ENCODE results near the gene RAVER2. TPM values are rescaled to one million over a fixed set of nuclear protein-coding genes. Genes with fewer than 3 reads are reported as not detected.

RAVER2 gene
- total and polyA plus RNA-seq, 10 of the 15 experiments (the other 5 are each of a cell fraction or from before 2014, with no cell fraction given): 0.09 to 0.59 (median 0.41) TPM; not detected in 2

- TF ChIP-seq MAX (IDR thresholded peaks at IDR 0.05; ENCODE audit: low read depth, low read length): no peak
- no peak for TF ChIP-seq STAT1 (conservative IDR thresholded peaks at IDR 0.05)
Measured at GRCh38 chr1:64743954-64744491, 852 bp upstream of the RAVER2 start (continued).

GRCh38 chr1:64745181-64745985 lies 508 bp downstream of the RAVER2 start:
- Histone ChIP-seq H4K20me1 (ENCODE audit: control insufficient read depth, insufficient read depth) (no peaks in the 10 kb centered on the region), H3K79me2 (ENCODE audit: control insufficient read depth, insufficient read depth, low read length) (no peaks in the 10 kb centered on the region), H3K4me2 (ENCODE audit: control insufficient read depth, insufficient read depth) (peak overlapping the region; percentile 74), H3K36me3 (ENCODE audit: control insufficient read depth in 2 of 2, insufficient read depth in 2 of 2, low read length in 1 of 2) (no peaks in the 10 kb centered on the region), H3K27me3 (replicated peaks in 1 of 2; ENCODE audit: control insufficient read depth in 2 of 2, insufficient read depth in 2 of 2, low read length in 1 of 2) (peaks cover 2 to 11% of the 10 kb centered on the region in 2 experiments; a peak in 3 of 4 replicates), H2AFZ (ENCODE audit: control insufficient read depth, low read depth, low read length) (0 out of 2 replicates have a peak overlapping the region, but pooled peaks have one; percentile 12), H3K9ac (ENCODE audit: control insufficient read depth, insufficient read depth, low read length) (no peak overlapping the region), H3K27ac (ENCODE audit: control insufficient read depth, insufficient read depth) (no peak overlapping the region), H3K4me1 (ENCODE audit: control insufficient read depth, insufficient read depth, low read length) (no peaks in the 10 kb centered on the region), H3K4me3 (peak overlapping the region; percentile 47; the same call in 1 of the 2 replicates), H3K9me3 (replicated peaks; ENCODE audit: control insufficient read depth, insufficient read depth, low read length) (no peaks in the 10 kb centered on the region)
- TF ChIP-seq BACH1 (IDR thresholded peaks at IDR 0.05; ENCODE audit: borderline replicate concordance) (no peak), MEF2A (IDR thresholded peaks at IDR 0.05; ENCODE audit: insufficient read depth, low read depth, low read length) (no peak), PBX3 (IDR thresholded peaks at IDR 0.05; ENCODE audit: insufficient replicate concordance, low read depth, low read length) (no peak), BCL3 (IDR thresholded peaks at IDR 0.05; ENCODE audit: borderline replicate concordance, insufficient read depth, low read depth, low read length, poor library complexity, severe bottlenecking) (no peak), TCF3 (IDR thresholded peaks at IDR 0.05; ENCODE audit: borderline replicate concordance, insufficient read depth, low read depth, low read length) (no peak), ATF7 (IDR thresholded peaks at IDR 0.05; ENCODE audit: low read depth) (no peak)
- 2% methylated on average over 16 of the region's 67 CpGs for WGBS (ENCODE audit: insufficient coverage, insufficient replicate concordance, low lambda C conversion rate, missing lambda C conversion rate)
- in situ Hi-C loops (cut with MboI) (no loop called here), intact Hi-C loops (cut with micrococcal nuclease; ENCODE audit: unreplicated experiment) (no loop called here)
- POLR2A ChIA-PET: no interaction called here
- no peak for FAIRE-seq
- RAD21 ChIA-PET (ENCODE audit: unreplicated experiment): no interaction called here
- BruUV-seq (replicated peaks): no TSS peak
- SMC1A ChIA-PET (ENCODE audit: uncharacterized antibody, unreplicated experiment): no interaction called here
- ATAC-seq: no peak; the same call in 1 of the 3 replicates
- no peak for DNase-seq (ENCODE audit: low read depth, low spot score)
- CTCF ChIA-PET: interaction anchor here (0.8 kb wide), 1 partner anchor 28 kb away, joined by 3 read pairs; no protein-coding TSS in a partner anchor

All from GM12878 (cell line).